Smooth muscle cell (in vitro differentiated cells): Measurements from ENCODE around the gene SLC35F3. TPM values are rescaled to one million over a fixed set of nuclear protein-coding genes. Genes with fewer than 3 reads are reported as not detected.

Experiments
- DNase-seq: peaks from one replicate; lab custom pipeline; 2025; ENCODE audit not compliant: unreplicated experiment; lab: John Stamatoyannopoulos, UW
- H2AFZ ChIP-seq: fragments of 200-600 bp; sonication (generic); 2 replicates; pipeline ENCODE4 v1.6.0; 2016; ENCODE audit warnings: antibody characterized with exemption, low read depth, mild to moderate bottlenecking
- H3F3A ChIP-seq: fragments of 200-600 bp; sonication (generic); 2 replicates; pipeline ENCODE4 v1.6.0; 2017; ENCODE audit warnings: antibody characterized with exemption, low read depth
- H3K27ac ChIP-seq: fragments of 200-600 bp; sonication (generic); 2 replicates; pipeline ENCODE4 v1.5.1; 2016; ENCODE audit warnings: low read depth, mild to moderate bottlenecking
- H3K27me3 ChIP-seq: fragments of 200-600 bp; sonication (generic); 2 replicates; pipeline ENCODE4 v1.6.1; 2016; ENCODE audit warnings: low read depth, mild to moderate bottlenecking
- H3K36me3 ChIP-seq: fragments of 200-600 bp; sonication (generic); 2 replicates; pipeline ENCODE4 v1.5.1; 2016; ENCODE audit warnings: low read depth
- H3K4me1 ChIP-seq: fragments of 200-600 bp; sonication (generic); 2 replicates; pipeline ENCODE4 v1.5.1; 2016; ENCODE audit warnings: low read depth
- H3K4me2 ChIP-seq: fragments of 200-600 bp; sonication (generic); 2 replicates; pipeline ENCODE4 v1.6.0; 2016; ENCODE audit warnings: mild to moderate bottlenecking
- H3K4me3 ChIP-seq: fragments of 200-600 bp; sonication (generic); 2 replicates; pipeline ENCODE4 v1.5.1; 2016; ENCODE audit warnings: mild to moderate bottlenecking
- H3K79me2 ChIP-seq: fragments of 200-600 bp; sonication (generic); 2 replicates; pipeline ENCODE4 v1.6.0; 2016; ENCODE audit warnings: low read depth, mild to moderate bottlenecking
- H3K9ac ChIP-seq: fragments of 200-600 bp; sonication (generic); 2 replicates; pipeline ENCODE4 v1.6.0; 2016; ENCODE audit warnings: low read depth
- H3K9me3 ChIP-seq: fragments of 200-600 bp; sonication (generic); replicated peaks from 2 replicates; pipeline ENCODE4 v1.5.1; 2016; ENCODE audit warnings: low read depth
- H4K20me1 ChIP-seq: fragments of 200-600 bp; sonication (generic); 2 replicates; pipeline ENCODE4 v1.6.0; 2016; ENCODE audit warnings: low read depth
- CTCF ChIP-seq: fragments of 200-600 bp; sonication (generic); IDR thresholded peaks from 2 replicates; pipeline ENCODE4 v1.5.1; 2017; ENCODE audit warnings: borderline replicate concordance, mild to moderate bottlenecking, antibody characterized with exemption; ENCODE audit not compliant: insufficient read depth, poor library complexity, severe bottlenecking
- WGBS: methylation state at CpG from one replicate; pipeline ENCODE4 v1.1.7; 2016; ENCODE audit warnings: low lambda C conversion rate; 5-methylcytosine and 5-hydroxymethylcytosine counted together
- polyA plus RNA-seq: library from polyadenylated mRNA; unstranded; fragments of >200 nt; fragmentation: Nextera tagmentation; extraction: Ambion mirVana; gene quantifications from 2 replicates; pipeline ENCODE4 v1.2.1, GENCODE V29; 2016
- total RNA-seq: library from RNA; depleted of rRNA; stranded (reverse); fragments of >200 nt; gene quantifications from 2 replicates; pipeline ENCODE4 v1.2.3, GENCODE V29; 2014

Gene SLC35F3
- 0.31 and 2.4 TPM in 2 replicates for total RNA-seq
- polyA plus RNA-seq = 0.66 and 1.8 TPM in 2 replicates

GRCh38 chr1:233904633-233905415, at the start of gene SLC35F3:
Gene SLC35F3, plus strand, starts transcription at chr1:233904676.
- H3K27ac ChIP-seq = no peak within 1 kb of the TSS
- H2AFZ ChIP-seq = peak within 1 kb of the TSS; percentile 22
- WGBS = under 1% methylated on average over 70 of the region's 101 CpGs
- H3K4me3 ChIP-seq = peak within 1 kb of the TSS; percentile 57
- H3F3A ChIP-seq = no peaks in the 10 kb centered on the region
- DNase-seq = no peak
- no peaks in the 10 kb centered on the region for H3K79me2 ChIP-seq
- H3K9me3 ChIP-seq = no peaks in the 10 kb centered on the region
- H3K9ac ChIP-seq = no peak within 1 kb of the TSS
- no peaks in the 10 kb centered on the region for H3K36me3 ChIP-seq
- peak; percentile 49 for TF ChIP-seq CTCF
- no peaks in the 10 kb centered on the region for H4K20me1 ChIP-seq
- peak within 1 kb of the TSS; percentile 89 for H3K4me2 ChIP-seq
- H3K4me1 ChIP-seq = no peaks in the 10 kb centered on the region
- peaks cover 76% of the 10 kb centered on the region for H3K27me3 ChIP-seq

- WGBS = 89% methylated on average over 4 of the region's 4 CpGs
- DNase-seq = no peak
- Histone ChIP-seq H3F3A (no peaks in the 10 kb centered on the region), H4K20me1 (no peaks in the 10 kb centered on the region), H3K27ac (no peak overlapping the region), H3K9ac (no peak overlapping the region), H2AFZ (peak overlapping the region; percentile 9), H3K36me3 (no peaks in the 10 kb centered on the region), H3K4me3 (no peak overlapping the region), H3K4me2 (no peak overlapping the region), H3K79me2 (no peaks in the 10 kb centered on the region), H3K9me3 (no peaks in the 10 kb centered on the region), H3K27me3 (no peaks in the 10 kb centered on the region), H3K4me1 (no peaks in the 10 kb centered on the region)
- TF ChIP-seq CTCF = no peak
These were observed 45.0 kb upstream of the SLC35F3 start for GRCh38 chr1:233859446-233859845.

GRCh38 chr1:233863901-233864545, 40.5 kb upstream of the SLC35F3 start:
- no peaks in the 10 kb centered on the region for H3F3A ChIP-seq
- H4K20me1 ChIP-seq = no peaks in the 10 kb centered on the region
- H2AFZ ChIP-seq = no peak overlapping the region
- H3K27ac ChIP-seq = no peak overlapping the region
- H3K27me3 ChIP-seq = no peaks in the 10 kb centered on the region
- DNase-seq = no peak
- H3K9me3 ChIP-seq = no peaks in the 10 kb centered on the region
- 76% methylated on average over 3 of the region's 3 CpGs for WGBS
- H3K4me2 ChIP-seq = no peak overlapping the region
- no peaks in the 10 kb centered on the region for H3K79me2 ChIP-seq
- no peak overlapping the region for H3K4me3 ChIP-seq
- no peaks in the 10 kb centered on the region for H3K36me3 ChIP-seq
- H3K9ac ChIP-seq = no peak overlapping the region
- no peaks in the 10 kb centered on the region for H3K4me1 ChIP-seq
- TF ChIP-seq CTCF = no peak
